ENCODE measurements around the gene PEX5. TPM values are rescaled to one million over a fixed set of nuclear protein-coding genes. Genes with fewer than 3 reads are reported as not detected.

Gene PEX5
- polyA plus RNA-seq, 1 donor (not counting 4 experiments of a cell fraction or from before 2014, with no cell fraction given) = 14.4 TPM

DNA sequence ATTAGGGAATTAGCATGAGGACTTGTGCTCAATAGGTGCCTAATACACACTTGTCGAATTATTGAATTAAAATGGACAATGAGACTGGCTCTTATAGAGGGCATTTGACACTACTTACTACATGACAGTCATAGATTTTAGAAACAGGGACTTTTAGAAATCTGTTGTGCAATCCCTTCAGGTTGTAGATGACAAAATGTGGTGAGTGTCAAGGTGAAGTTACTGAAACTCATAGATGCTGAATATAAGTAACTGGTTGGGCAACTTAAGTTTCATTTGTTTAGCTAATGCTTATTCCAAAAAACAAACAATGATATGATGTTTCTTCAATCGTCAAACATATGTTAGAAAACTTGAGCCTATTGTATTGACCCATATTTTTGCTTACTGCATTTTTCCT lies 12.9 kb upstream of the PEX5 start:
- Histone ChIP-seq H3K4me1 (ENCODE audit: control insufficient read depth, extremely low read depth, insufficient read depth, low read length) (peaks cover 4% of the 10 kb centered on the region), H3K9ac (ENCODE audit: control insufficient read depth, extremely low read depth, insufficient read depth, low read length) (no peak overlapping the region), H3K79me2 (ENCODE audit: control insufficient read depth, insufficient read depth, low read length) (no peaks in the 10 kb centered on the region), H2AFZ (ENCODE audit: control insufficient read depth, low read length) (no peak overlapping the region), H3K4me3 (ENCODE audit: control insufficient read depth in 2 of 3, extremely low read depth in 1 of 3, insufficient read depth in 2 of 3, low read depth in 1 of 3, low read length in 3 of 3) (no peak overlapping the region), H3K27me3 (ENCODE audit: control insufficient read depth, extremely low read depth, insufficient read depth, low read length) (no peaks in the 10 kb centered on the region), H4K20me1 (ENCODE audit: control insufficient read depth, extremely low read depth, insufficient read depth, low read length) (no peaks in the 10 kb centered on the region), H3K36me3 (ENCODE audit: control insufficient read depth in 2 of 2, extremely low read depth in 1 of 2, insufficient read depth in 2 of 2, low read length in 2 of 2) (no peaks in the 10 kb centered on the region), H3K9me1 (ENCODE audit: control insufficient read depth, extremely low read depth, insufficient read depth, low read length) (no peaks in the 10 kb centered on the region), H3K9me3 (ENCODE audit: control insufficient read depth, low read depth, low read length) (peaks cover 1% of the 10 kb centered on the region), H3K27ac (ENCODE audit: control insufficient read depth, insufficient read depth, low read length) (no peak overlapping the region), H3K4me2 (ENCODE audit: control insufficient read depth, extremely low read depth, insufficient read depth, low read depth, low read length) (no peak overlapping the region)
- no peak for DNase-seq (ENCODE audit: low read depth, low spot score)
- TF ChIP-seq EZH2 (IDR thresholded peaks at IDR 0.05; ENCODE audit: low read length) = no peak
- TF ChIP-seq, protein P1, sequence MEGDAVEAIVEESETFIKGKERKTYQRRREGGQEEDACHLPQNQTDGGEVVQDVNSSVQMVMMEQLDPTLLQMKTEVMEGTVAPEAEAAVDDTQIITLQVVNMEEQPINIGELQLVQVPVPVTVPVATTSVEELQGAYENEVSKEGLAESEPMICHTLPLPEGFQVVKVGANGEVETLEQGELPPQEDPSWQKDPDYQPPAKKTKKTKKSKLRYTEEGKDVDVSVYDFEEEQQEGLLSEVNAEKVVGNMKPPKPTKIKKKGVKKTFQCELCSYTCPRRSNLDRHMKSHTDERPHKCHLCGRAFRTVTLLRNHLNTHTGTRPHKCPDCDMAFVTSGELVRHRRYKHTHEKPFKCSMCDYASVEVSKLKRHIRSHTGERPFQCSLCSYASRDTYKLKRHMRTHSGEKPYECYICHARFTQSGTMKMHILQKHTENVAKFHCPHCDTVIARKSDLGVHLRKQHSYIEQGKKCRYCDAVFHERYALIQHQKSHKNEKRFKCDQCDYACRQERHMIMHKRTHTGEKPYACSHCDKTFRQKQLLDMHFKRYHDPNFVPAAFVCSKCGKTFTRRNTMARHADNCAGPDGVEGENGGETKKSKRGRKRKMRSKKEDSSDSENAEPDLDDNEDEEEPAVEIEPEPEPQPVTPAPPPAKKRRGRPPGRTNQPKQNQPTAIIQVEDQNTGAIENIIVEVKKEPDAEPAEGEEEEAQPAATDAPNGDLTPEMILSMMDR (optimal IDR thresholded peaks at IDR 0.05 in 1 of 3, IDR thresholded peaks at IDR 0.05 in 1 of 3, conservative IDR thresholded peaks at IDR 0.05 in 1 of 3; ENCODE audit: extremely low read depth in 1 of 3, insufficient read depth in 2 of 3, low read length in 3 of 3) = no peak
- dilution Hi-C loops (cut with MboI; ENCODE audit: extremely low pct_ligation_motif_present, low sequenced_read_pairs) = no loop called here
- FAIRE-seq = no peak

- H3K9me1 ChIP-seq (ENCODE audit: control insufficient read depth, extremely low read depth, insufficient read depth, low read length) = no peaks in the 10 kb centered on the region
These were observed 11.0 kb upstream of the PEX5 start for GRCh38 chr12:7178481-7178880.

More at GRCh38 chr12:7178481-7178880, 11.0 kb upstream of the PEX5 start:
- Histone ChIP-seq H3K36me3 (ENCODE audit: control insufficient read depth in 2 of 2, extremely low read depth in 1 of 2, insufficient read depth in 2 of 2, low read length in 2 of 2) (no peaks in the 10 kb centered on the region), H3K9me3 (ENCODE audit: control insufficient read depth, low read depth, low read length) (no peaks in the 10 kb centered on the region), H3K4me1 (ENCODE audit: control insufficient read depth, extremely low read depth, insufficient read depth, low read length) (peaks cover 4% of the 10 kb centered on the region), H3K4me3 (ENCODE audit: control insufficient read depth in 2 of 3, extremely low read depth in 1 of 3, insufficient read depth in 2 of 3, low read depth in 1 of 3, low read length in 3 of 3) (no peak overlapping the region), H3K27me3 (ENCODE audit: control insufficient read depth, extremely low read depth, insufficient read depth, low read length) (no peaks in the 10 kb centered on the region), H4K20me1 (ENCODE audit: control insufficient read depth, extremely low read depth, insufficient read depth, low read length) (no peaks in the 10 kb centered on the region), H2AFZ (ENCODE audit: control insufficient read depth, low read length) (no peak overlapping the region), H3K79me2 (ENCODE audit: control insufficient read depth, insufficient read depth, low read length) (no peaks in the 10 kb centered on the region), H3K4me2 (ENCODE audit: control insufficient read depth, extremely low read depth, insufficient read depth, low read depth, low read length) (no peak overlapping the region), H3K27ac (ENCODE audit: control insufficient read depth, insufficient read depth, low read length) (no peak overlapping the region), H3K9ac (ENCODE audit: control insufficient read depth, extremely low read depth, insufficient read depth, low read length) (no peak overlapping the region)
- DNase-seq (ENCODE audit: low read depth, low spot score) (no peak), FAIRE-seq (no peak)
- TF ChIP-seq EZH2 (IDR thresholded peaks at IDR 0.05; ENCODE audit: low read length) = no peak
- TF ChIP-seq, protein P1 (optimal IDR thresholded peaks at IDR 0.05 in 1 of 3, IDR thresholded peaks at IDR 0.05 in 1 of 3, conservative IDR thresholded peaks at IDR 0.05 in 1 of 3; ENCODE audit: extremely low read depth in 1 of 3, insufficient read depth in 2 of 3, low read length in 3 of 3) = no peak
- dilution Hi-C loops (cut with MboI; ENCODE audit: extremely low pct_ligation_motif_present, low sequenced_read_pairs) = no loop called here

Measured in keratinocyte (primary cell).